HG03342 (cell line): ENCODE measurements around the gene AKT1.

ENCODE experiments used
- ATAC-seq: cut with Tn5 transposase; IDR thresholded peaks from one replicate; pipeline ENCODE4 v1.9.1; 2021; ENCODE audit warnings: mild to moderate bottlenecking, moderate library complexity; ENCODE audit not compliant: unreplicated experiment

AKT1 gene

GRCh38 chr14:104786726-104787675 lies 8.5 kb downstream of the AKT1 start:
- no peak for ATAC-seq

DNA sequence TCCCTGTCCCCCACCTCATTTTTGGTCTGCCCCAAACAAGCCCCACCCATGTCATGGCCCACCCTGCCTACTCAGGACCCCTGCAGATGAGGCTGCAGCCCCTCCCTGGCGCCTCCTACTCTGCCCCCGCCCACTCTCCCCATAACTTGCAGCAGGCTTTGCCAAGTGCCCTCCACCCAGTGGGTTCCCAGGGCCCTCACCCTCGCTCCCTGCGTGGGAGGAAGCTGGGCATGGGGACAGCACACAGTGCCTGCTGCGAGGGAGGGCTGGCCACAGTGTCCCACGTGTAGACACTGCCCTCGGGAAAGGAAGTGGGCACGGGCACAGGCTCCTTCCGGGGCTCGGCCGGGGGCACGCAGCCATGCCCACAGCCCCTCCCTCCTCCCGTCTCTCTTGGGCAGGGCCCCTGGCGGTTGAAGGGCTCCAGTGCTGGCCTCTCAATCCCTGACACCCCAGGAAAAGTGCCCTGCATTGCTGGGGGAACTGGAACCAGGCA lies 9.4 kb downstream of the AKT1 start:
- no peak for ATAC-seq

DNA sequence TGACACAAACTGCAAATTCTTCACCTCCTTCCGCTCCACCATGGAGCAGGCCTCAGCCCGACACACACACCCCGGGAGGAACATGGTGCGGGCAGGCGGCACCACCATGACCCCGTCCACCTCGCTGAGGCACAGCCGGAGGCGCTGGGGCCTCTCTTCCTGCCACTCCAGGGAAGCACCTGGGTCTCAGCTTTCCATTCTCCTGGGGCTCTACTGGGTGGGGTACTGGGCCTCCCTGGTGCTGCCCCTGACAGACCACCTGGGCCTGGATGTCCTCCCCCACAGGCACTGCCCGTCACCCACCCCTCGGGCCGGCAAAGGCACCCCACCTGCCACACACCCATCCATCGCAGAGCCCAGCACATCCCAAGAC lies 9.9 kb downstream of the AKT1 start:
- no peak for ATAC-seq

DNA sequence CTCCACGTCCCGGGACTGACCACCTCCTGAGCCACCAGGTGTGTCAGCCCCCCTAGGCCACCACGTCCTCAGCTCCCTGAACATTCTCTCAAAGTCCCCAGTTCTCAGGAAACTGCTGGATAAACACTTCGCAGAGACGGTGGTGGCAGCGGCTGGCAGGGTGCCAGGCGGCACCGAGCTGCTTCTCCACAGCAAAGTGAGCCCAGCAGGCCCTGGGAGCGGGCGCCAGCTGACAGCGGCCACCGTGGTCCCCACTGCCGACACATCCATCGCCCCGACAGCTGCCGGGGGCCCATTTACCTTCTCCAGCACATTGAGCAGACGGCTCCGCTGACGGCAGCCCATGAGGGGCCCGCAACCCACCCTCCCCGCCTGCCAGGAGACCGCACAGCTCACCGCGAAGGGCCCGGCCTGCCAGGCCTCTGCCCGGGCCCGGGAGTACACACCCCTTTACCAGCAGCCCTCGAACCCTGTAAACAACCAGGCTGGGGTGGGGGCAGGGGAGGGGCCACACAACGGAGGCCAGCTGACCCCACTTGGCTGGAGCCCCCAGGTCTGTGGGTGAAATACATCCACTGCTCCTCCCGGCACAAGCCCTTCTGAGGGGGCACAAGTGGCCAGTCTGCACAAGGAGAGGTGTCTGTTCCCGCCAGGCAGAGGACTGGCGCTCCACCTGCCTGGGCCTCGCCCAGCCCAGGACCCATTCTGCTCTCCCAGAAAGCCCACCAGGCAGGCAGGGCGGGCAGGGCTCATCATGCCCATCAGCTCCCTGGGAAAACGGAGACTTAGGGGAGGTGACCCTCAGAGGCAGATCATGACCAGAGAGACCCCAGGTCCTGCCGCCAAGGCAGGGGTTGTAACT lies 10.5 kb downstream of the AKT1 start:
- ATAC-seq, result no peak

DNA sequence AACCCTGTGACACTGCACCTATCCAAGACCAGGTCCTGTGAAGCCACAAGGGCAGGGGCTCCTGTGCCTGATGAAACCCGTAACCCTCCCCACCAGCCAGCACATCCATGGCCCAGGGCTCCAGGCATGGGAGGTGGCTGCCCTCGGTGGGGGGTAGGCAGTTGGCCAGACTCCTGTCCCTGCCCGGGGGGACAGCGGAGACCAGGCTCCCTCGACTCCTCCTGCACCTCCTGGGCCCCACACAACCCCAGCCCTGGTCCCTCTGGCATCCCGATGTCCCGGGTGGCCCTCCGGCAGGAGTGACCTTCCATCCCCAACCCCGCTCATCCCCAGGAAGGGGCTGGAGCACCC lies 11.4 kb downstream of the AKT1 start:
- no peak for ATAC-seq

DNA sequence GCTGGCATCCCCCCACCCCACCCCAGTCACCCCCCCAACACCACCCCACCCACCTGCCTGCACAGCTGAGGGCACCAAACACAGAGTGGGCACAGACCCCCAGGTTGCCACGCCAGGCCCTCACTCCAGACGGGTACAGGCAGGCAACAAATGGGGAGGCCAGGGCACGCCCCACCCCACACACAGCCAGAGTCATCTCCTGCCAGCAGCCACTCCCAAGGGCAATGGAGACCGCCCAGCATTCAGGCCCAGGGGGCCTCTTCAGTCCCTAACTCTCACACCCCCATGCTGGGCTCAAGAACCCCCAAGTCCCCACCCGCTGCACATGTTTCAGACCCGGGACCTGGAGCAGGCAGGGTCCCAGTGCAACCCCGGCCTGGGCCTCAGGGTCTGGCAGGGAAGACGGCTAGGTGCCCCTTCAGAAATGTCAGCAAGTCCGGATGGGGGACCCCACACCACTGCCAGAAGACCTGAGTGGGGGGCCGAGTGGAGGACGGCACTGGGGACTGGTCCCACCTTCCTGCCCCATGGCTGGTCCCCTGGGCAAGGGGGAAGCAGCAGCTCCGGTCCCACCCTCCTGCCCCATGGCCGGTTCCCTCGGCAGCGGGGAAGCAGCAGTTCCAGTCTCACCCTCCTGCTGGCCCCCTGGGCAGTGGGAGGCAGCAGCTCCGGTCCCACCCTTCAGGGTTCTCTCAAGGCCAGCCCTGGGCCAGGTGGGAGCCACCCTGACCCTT lies 11.9 kb downstream of the AKT1 start:
- no peak for ATAC-seq

DNA sequence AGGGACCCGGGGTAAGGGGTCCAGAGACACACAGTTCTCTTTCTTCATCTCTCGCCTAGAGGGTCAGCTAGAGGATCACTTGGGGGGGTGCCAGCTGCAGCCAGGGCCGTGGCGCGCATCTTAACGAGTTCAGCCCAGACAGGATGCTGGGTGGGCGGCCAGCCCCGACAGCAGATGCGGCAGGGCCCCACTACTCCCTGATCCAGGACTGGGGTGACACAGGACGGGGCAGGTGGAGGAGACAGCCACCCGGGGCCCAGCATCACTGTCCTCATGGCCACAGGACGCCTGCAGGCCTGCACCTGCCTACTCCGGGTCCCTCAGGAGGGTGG lies 12.8 kb downstream of the AKT1 start:
- ATAC-seq, result no peak

GRCh38 chr14:104782086-104782807 lies 13.3 kb downstream of the AKT1 start:
- no peak for ATAC-seq

GRCh38 chr14:104781271-104782077 lies 14.1 kb downstream of the AKT1 start:
- ATAC-seq, result no peak

GRCh38 chr14:104780513-104781030 lies 15.0 kb downstream of the AKT1 start:
- no peak for ATAC-seq

- no peak for ATAC-seq
These were observed 15.6 kb downstream of the AKT1 start for GRCh38 chr14:104779776-104780512.

DNA sequence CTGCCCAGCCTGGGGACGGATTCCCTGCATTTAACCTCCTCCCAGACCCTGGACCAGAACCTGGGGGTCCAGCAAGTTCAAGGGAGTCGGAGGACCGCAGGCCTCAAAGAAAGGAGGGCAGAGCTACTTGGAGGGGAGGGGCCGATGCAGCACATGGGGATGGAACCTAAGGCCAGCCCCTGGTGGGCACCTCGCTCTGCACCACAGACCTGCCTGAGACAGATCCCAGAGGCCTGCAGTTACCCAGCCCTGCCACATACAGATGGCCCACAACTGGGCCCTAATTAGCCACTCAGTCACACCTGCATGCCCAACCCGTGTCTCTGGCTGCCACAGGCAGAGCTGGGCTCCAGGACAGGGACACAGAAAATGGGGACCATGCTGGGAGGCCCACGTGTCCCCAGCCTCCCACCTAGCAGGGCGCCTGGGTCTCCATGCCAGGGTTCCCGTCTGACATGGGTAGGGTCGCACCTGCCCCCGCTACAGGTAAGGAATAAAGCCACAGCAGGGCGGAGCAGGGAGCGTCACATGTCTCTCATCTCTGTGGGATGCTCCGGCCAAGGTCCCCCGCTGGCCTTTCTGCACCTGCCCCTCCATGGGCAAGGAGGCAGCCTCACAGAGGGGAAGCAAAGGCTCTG lies 16.7 kb downstream of the AKT1 start:
- no peak for ATAC-seq

GRCh38 chr14:104777808-104778249 lies 17.7 kb downstream of the AKT1 start:
- ATAC-seq, result no peak

- no peak for ATAC-seq
These were observed 18.4 kb downstream of the AKT1 start for GRCh38 chr14:104776961-104777807.

DNA sequence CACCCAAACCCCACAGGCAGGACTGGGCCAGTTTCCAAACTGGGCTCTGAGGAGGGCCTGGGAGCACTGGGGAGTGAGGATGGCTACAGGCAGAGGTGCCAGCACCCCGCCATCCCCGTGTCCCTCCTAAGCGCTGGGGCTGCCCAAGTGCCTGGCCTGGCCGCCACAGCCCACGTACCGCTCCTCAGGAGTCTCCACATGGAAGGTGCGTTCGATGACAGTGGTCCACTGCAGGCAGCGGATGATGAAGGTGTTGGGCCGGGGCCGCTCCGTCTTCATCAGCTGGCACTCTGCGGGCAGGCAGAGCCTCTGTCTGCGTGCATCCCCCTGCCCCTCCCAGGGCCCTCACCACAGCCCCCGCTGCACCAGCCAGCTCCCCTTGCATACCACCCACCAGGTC lies 19.1 kb downstream of the AKT1 start:
- ATAC-seq, result no peak

- ATAC-seq, result no peak
These were observed 20.5 kb downstream of the AKT1 start for GRCh38 chr14:104775073-104775489.

DNA sequence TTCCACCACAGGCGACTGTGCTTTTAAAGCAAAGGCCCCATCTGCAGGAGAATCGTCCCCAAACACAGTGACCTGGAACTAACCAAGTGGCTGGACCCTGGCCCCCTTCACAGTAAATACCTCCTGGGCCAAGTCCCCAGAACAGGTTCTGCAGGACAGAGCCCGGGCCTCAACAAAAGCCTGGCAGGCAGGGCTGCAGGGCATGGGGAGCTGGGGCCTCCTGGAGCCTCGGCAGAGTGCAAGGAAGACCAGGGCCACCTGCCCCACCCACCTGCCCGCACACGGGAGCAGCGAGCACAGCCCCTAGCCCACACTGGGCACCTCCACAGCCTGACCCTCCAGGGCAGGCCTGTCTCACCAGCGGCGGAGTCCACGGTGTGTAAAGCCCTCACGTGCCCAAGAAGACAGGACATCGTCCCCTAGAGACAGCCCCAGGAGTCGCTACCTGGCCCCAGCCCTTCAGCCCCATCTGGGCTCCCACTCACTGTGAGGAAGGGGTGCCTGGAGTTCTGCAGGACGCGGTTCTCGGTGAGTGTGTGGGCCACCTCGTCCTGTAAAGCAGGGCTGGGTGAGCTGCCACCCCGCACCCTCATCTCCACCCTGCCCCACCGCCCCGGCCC lies 21.0 kb downstream of the AKT1 start:
- no peak for ATAC-seq
